Activated CD8-positive, alpha-beta memory T cell treated with anti-CD3 and anti-CD28 coated beads for 36 hours (primary cell): ENCODE measurements around the gene ANKS1A. TPM values are rescaled to one million over a fixed set of nuclear protein-coding genes. Genes with fewer than 3 reads are reported as not detected.

Source experiments
- CTCF ChIA-PET: fragments of 350-600 bp; sonication (Branson Sonifier 250); formaldehyde crosslinking; loops from one replicate; lab custom pipeline; 2021; ENCODE audit warnings: antibody characterized with exemption; lab: Charles Lee
- POLR2A ChIA-PET: fragments of 350-600 bp; sonication (Branson Sonifier 250); formaldehyde crosslinking; loops from one replicate; lab custom pipeline; 2021; ENCODE audit warnings: antibody characterized with exemption; lab: Charles Lee
- total RNA-seq, 2 experiments: library from RNA; stranded (reverse); gene quantifications; one replicate each; pipeline ENCODE4 v1.2.3, GENCODE V29; 2021

Gene ANKS1A
- total RNA-seq, 2 experiments from 2014 or later: 7.9 to 8.6 TPM

DNA sequence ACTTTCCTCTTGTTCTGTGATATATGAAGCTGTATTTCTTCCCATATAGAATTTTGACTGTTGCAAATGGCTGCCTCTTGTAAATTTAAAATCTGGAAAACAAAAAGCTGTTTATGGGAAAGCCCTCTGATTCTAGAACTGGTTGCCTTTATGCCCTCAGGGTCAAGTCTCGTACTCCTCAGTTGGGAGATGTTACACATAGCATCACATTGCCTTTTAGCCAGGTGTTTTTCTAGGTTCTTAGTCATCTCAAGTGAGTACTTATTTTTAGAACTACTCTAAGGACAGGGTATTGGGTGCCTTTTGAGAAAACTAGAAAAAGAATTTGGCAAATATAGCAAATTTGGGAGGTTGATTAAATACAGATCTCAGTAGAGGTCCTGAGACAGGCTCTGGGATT is 58.5 kb downstream of the ANKS1A start:
- ChIA-PET CTCF (no interaction called here), POLR2A (no interaction called here)

DNA sequence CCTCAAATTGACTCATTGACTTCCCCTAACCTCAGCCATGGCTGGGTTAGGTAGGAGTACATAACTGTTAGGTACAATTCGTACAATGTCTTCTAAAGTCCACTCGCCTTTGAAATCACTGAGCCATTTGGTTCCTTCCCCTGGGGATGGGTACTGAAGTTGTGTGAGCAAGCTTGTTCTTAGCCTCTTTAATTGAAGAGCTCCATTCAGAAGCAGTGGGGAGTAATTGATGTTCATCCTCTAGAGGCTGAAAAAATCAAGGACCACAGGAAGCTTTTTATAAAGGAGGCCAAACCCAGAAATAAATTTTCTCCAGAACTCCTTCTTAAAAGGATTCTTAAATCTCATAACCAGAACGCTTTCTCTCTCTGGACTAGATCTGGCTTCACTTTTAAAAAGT is 60.6 kb downstream of the ANKS1A start:
- CTCF ChIA-PET: no interaction called here
- POLR2A ChIA-PET: no interaction called here

DNA sequence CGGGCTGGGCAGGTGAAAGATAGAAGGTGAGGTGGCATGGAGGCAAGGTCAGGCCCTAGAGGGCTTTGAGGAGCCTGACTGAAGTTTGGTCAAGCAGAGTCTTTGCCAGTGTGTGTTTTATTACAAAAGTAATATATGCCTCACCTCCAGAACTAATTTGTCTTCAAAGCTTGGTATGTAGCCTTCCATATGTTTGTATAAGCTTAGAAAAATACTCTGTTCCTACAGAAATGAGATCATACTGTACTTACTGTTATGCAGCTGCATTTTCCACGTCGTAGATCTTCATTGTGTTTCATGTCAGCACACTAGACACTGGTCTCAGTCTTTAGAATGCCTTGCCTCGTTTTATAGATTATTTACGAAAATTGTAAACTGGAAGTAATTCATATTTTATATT is 61.8 kb downstream of the ANKS1A start:
- CTCF ChIA-PET: no interaction called here
- POLR2A ChIA-PET: no interaction called here

DNA sequence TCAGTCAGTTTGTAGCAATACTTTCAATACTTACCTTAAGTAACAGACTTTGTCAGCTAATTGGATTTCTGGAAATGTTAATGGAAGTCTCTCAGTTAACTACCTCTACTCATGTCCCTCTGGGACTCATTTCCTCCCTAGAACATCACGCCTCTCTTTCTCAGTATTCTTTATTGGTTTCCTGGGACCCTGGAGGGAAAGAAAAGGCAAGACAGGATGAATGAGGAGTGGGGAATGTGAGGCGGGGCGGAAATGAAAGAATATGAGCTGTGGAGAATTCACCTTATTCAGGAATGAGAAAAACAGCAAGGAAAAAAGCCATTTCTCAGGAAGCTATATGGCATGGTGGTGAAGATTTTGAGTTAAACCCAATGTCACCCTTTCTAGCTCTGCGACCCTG is 62.7 kb downstream of the ANKS1A start:
- CTCF ChIA-PET: no interaction called here
- POLR2A ChIA-PET: no interaction called here

DNA sequence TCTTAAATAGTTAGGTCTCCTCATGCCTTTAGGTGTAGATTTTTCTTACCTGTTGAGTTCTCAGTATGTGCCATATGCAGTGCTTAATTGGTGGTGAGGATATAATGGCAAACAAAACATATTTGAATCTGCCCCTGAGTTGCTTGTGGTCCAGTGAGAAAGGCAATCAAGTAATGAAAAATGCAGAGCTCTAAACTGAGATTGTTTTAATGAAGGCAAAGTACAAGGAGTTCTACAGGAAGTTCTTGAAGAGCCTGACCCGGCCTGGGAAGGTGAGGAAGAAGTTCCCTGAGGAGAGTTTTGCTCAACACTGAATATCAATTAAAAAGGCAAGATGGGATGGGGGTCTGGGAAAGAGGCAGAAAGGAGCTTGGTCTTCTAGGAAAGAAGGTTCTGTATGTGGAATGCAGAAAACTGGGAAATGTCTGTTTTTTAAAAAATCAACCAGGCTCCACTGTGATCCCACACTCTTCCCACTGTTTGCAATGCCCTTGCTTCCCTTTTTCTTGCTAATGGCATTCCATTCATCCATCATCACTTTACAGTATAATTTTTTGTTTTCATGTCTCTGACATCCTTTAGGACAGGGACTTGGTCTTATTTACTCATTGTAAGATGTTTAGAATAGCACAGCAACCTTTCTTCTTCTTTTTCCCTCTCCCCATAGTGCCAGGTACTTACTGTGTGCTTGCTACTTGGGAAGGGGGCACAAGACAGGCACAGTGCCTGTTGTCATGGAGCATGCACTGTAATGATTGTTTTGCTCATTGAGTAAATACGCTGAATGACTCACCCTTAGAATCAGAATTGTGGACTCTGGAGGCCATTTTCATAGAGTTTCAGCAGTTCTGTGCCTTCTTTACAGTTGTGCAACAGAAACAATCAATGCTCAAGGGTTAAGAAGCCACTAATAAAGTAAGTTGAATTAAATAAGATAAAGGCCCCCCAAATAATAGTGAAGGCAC is 64.3 kb downstream of the ANKS1A start:
- CTCF ChIA-PET: interaction anchor here (0.7 kb wide), 1 partner anchor 337 kb away, joined by 5 read pairs; no protein-coding TSS in a partner anchor
- POLR2A ChIA-PET: no interaction called here

DNA sequence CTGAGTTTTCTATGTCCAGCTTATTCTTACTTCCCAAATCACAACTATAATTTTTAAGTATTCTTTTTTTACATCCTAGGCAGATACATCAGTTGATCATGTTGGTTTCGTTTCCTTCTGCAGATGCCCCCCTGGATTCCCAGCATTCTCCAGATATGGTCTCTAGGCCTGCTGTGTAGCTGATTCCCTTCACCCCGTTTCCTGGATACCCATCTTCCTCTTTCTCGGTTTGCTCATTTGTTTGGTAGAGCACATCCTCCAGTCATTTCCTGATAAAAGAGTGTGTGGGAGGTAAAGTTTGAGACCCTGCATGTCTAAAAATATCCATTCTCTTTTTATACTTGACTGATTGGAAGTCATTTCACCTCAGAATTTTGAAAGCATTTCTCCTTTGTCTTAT is 66.4 kb downstream of the ANKS1A start:
- POLR2A ChIA-PET: no interaction called here

DNA sequence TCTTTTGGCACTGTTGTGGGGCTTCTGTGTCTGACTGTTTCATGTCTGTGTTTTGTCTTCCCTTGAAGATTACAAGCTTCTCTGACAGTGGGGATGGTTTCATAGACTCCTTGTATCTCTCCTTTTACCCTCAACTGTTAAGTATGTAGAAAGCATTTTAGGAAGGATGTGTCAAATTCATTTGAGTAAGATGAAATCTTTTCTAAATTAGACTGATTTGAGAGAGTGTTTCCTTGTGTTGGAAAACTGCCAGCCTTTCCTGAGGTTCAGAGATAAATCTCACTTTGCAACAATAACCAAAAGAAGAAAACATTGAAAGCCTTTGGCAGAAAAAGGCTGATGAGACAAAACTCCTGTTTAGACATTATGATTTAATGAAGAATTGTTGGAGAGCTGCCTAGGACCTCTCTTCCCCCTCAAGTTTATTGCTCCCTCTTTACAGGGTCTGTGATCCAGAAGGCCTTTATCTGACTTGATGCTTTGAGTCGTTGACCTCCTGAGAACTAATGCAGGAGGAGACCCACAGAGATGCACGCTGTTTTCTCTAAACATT is 68.3 kb downstream of the ANKS1A start:
- ChIA-PET POLR2A (no interaction called here), CTCF (no interaction called here)

More for the DNA sequence above, 66.4 kb downstream of the ANKS1A start:
- CTCF ChIA-PET: no interaction called here

DNA sequence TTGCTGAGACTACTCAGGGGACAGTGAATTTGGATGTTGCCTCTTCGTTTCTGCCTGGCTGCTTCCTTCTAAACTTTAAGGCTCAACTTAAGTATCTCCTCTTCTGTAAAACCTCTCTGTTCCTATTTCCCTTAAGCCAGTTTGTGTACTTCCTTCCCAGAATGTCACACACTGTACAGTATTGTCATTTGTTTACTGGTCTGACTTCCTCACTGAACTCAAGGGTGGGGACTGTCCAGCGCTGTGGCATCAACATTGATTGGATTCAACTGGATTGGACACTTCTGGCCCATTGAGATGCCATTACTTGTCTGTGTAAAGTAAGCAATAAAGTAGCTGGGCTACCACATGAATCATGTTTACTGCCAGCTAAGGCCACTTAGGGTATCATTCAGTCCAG is 69.7 kb downstream of the ANKS1A start:
- ChIA-PET POLR2A (no interaction called here), CTCF (no interaction called here)

DNA sequence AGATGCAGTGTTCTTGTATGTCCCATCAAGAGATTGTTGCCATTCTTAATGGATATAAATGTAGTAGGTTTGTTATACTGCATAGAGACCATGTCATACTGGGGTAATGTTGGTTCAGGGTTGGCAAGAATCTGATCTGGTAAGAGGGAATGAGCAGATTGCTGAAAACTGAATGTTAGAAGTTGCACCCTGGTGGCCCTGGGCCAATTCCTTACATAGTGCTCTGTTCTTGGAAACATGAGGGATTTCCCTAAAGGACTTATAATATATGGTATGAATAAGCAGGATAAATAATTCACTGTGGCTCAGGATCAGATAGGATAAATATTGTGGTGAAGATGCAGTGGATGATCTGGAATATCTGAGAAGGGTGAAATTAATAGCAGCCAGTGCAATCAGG is 70.2 kb downstream of the ANKS1A start:
- POLR2A ChIA-PET: no interaction called here
- CTCF ChIA-PET: no interaction called here

DNA sequence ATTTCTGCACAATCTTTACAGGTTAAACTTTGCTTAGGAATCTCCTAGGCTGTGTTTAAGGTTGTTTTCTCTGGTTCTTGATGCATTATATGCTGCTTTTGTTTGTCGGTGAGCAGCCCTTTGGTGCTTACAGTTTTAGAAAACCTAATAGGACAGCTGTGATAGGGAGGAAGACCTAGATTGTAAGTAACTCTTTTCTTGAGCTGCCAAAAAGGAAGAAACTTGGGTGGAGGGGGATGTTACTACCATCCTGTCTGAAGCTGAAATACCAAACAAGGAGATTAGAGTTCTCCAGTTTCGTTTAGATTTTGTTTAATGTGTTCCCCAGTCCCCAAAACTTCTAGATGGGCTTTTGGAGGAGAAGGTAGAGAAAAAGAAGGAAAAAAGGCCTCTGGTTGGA is 72.0 kb downstream of the ANKS1A start:
- ChIA-PET POLR2A (no interaction called here), CTCF (no interaction called here)

DNA sequence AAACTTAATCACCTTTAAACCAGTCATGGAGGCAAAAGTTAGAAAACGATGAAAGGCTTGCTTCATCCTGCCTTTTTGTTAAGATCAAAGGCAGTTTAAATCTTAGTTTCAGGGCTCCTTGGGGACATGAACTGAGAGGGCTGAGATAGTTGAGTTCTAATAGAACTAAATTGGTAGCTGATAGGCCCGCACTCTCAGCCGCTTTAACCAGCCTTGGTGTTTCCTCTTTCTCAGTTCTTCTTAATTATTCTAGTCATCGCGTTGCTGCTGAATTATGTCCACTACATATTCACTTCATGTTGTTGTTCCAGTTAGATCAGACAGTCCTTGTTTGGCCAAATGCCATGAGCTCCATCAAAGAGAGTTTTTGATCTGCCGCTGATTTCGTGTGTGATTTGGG is 72.5 kb downstream of the ANKS1A start:
- CTCF ChIA-PET: no interaction called here
- POLR2A ChIA-PET: no interaction called here

DNA sequence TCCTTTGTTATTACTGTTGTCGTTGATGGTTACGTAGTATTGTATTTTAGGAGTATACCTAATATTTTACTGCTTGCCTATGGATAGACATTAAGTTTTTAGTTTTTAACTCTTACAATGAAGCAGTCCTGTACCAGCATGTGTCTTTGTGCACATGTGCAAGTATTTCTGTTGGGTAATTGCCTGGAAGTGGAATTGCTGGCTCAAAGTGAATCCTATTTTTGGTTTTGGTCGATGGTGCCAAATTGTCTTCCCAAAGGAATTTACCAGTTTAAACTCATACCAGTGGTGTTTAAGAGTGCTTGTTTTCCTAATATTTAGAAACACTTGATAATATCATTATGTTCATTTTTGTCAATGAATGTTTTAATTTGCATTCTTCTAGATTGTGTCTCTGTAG is 75.5 kb downstream of the ANKS1A start:
- POLR2A ChIA-PET: no interaction called here
- CTCF ChIA-PET: no interaction called here

DNA sequence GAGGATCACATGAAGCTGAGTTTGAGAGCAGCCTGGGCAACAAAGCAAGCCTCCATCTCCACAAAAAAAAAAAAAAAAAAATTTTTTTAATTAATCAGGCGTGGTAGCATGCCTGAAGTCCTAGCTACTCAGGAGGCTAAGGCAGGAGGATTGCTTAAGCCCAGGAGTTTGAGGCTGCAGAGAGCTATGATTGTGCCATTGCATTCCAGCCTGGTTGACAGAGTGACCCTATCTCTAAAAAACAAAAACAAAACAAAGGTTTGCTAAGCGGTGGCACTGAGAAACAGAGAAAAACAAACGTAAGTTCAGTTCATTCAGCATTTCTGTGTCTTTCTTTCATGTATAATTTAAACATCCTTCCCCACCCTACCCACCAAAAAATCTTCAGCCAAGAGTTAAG is 78.4 kb downstream of the ANKS1A start:
- POLR2A ChIA-PET: no interaction called here

DNA sequence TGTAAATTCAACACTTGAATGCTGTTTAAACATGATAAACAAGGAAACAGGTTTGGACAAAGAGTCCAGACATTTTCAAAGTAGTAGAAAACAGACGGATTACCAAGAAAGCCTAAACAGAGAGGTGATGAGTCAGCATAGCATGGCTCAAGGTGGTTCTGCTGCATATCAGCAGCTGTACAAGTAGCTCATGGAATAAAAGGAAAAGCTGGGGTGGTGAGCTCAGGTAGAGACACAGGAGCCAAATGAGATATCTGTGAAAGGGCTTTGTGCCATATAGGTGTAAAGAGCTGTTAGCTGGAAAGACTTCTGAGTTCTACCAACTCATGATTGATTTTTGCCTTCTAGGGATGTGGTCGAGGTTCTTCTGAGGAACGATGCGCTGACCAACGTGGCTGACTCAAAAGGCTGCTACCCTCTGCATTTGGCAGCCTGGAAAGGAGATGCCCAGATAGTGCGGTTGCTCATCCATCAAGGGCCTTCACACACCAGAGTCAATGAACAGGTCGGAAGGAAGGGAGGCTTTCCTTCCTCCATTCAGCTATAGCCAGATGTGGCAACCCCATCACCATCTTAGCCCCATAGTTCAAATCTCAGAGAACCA is 80.7 kb downstream of the ANKS1A start:
- ChIA-PET POLR2A (no interaction called here), CTCF (no interaction called here)

More for the DNA sequence above, 78.4 kb downstream of the ANKS1A start:
- CTCF ChIA-PET: no interaction called here

DNA sequence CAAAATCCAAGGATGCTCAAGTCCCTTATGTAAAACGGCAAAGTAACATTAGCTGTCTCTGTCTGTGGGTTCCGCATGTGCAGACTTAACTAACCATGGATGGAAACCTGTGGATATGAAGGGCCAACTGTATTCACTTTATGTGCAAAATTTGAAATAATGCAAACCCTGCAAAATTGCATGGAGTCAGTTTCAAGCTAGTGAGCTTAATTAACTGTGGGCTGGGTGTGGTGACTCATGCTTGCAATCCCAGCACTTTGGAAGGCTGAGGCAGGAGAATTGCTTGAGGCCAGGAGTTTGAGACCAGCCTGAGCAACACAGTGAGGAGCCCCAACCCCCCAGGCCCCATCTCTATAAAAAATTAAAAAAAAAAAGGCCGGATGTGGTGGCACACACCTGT is 81.4 kb downstream of the ANKS1A start:
- POLR2A ChIA-PET: no interaction called here
- CTCF ChIA-PET: no interaction called here

DNA sequence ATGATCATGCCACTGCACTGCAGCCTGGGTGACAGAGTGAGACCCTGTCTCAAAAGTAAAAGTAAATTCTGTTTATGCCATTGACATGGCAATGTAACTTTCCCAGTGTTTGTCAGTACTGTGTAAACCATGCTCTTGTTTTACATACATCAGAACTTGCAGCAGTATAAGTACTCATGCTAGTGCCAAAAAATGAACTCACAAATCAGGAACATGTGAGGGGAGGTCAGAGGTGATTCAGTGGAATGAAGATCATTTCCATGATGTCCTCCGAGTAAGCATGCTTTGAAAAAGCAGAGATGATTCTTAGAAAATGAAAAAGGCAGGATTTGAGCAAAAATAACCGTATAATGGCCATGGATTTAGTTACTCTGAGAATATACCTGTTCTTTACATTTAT is 81.9 kb downstream of the ANKS1A start:
- POLR2A ChIA-PET: no interaction called here

DNA sequence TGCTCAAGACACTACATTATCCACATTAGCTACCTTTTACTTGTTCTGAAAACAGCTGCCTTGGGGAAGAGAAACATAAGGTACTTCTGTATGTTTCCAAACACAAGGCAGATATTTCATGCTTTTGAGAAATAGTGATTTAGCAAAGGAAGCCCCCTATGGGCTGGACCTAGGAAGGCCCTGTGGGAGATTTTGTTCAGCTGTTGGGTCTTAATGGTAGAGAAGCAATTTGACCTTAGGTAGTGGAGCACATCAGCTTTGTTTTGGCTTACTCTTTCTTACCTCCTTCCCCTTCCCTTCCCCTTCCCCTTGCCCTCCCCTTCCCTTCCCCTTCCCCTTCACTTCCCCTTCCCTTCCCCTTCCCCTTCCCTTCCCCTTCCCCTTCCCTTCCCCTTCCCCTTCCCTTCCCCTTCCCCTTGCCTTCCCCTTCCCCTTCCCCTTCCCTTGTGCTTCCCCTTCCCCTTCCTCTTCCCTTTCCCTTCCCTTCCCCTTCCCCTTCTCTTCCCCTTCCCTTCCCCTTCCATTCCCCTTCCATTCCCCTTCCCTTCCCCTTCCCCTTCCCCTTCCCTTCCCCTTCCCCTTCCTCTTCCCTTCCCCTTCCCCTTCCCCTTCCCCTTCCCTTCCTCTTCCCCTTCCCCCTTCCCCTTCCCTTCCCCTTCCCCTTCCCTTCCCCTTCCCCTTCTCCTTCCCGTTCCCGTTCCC is 84.6 kb downstream of the ANKS1A start:
- CTCF ChIA-PET: no interaction called here
- POLR2A ChIA-PET: no interaction called here

More for the DNA sequence above, 81.9 kb downstream of the ANKS1A start:
- CTCF ChIA-PET: no interaction called here

DNA sequence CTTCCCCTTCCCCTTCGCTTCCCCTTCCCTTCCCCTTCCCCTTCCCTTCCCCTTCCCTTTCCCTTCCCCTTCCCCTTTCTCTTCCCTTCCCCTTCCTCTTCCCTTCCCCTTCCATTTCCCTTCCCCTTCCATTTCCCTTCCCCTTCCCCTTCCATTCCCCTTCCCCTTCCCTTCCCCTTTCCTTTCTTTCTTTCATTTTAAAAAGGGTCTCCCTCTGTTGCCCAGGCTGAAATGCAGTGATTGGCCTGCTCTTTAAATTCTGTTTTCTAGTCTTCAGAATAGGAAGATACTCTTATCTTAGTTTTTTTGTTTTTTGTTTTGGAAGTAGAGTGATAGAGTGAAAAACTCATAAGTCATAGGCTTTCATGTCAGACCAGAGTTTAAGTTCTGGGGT is 85.2 kb downstream of the ANKS1A start:
- POLR2A ChIA-PET: no interaction called here
- CTCF ChIA-PET: no interaction called here

DNA sequence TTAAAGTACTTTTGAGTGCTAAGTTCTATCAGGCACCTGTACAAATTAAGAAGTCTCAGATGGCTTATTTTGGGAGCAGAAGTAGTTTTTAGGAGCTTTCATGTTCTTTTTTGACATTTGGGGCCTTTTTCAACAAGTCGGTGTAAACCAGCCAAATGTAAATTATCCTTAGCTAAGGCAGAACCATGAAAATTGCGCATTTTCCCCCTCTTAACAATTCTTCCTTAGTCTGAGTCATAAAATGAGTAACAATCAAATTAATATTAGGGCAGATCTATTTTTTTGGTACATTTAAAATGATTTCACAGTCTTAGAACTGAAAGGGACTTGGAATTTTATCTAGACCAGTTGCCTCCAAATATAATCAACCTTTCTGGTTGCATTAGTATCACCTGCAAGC is 87.2 kb downstream of the ANKS1A start:
- ChIA-PET CTCF (interaction anchor here (0.6 to 2.1 kb wide), 4 partner anchors 10 to 686 kb away, joined by 3 to 8 read pairs (median 3); no protein-coding TSS in a partner anchor), POLR2A (no interaction called here)

DNA sequence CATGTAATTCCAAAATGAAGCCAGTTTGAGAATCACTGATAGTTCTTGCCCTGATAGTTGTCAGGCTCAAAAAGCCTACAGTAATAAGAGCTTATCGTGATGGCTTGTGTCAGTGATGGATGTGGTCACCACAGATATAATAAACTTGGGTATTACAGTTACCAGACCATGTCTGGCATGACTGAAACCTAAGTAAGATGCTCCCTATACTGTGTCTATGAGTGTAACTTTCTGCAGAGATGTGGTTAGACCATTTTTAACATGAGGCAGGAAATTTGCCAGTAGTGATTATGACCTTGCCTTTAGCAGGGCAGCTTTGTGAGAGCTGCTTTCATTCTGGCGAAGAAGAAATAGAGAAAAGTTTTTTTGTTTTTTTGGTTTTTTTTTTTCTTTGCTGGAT is 90.2 kb downstream of the ANKS1A start:
- POLR2A ChIA-PET: no interaction called here
- CTCF ChIA-PET: interaction anchor here (1.0 kb wide), 1 partner anchor 261 kb away, joined by 3 read pairs; no protein-coding TSS in a partner anchor
